ENCODE results near the gene LYPD6. TPM values are rescaled to one million over a fixed set of nuclear protein-coding genes. Genes with fewer than 3 reads are reported as not detected.

Gene LYPD6
- total RNA-seq, 3 donors from 2014 or later = 0.16 to 17.7 (median 3.9) TPM

GRCh38 chr2:149463328-149464002 lies 133.1 kb downstream of the LYPD6 start:
- no peak for DNase-seq (ENCODE audit: low spot score in 2 of 2)
- H3K36me3 ChIP-seq = no peaks in the 10 kb centered on the region
- H3K27me3 ChIP-seq = no peaks in the 10 kb centered on the region
- intact Hi-C loops (cut with DNase I; ENCODE audit: low total_unique reads) = no loop called here
- TF ChIP-seq POLR2A (IDR thresholded peaks at IDR 0.05) = no peak
- TF ChIP-seq CTCF (IDR thresholded peaks at IDR 0.05) = no peak
- TF ChIP-seq POLR2AphosphoS5 (IDR thresholded peaks at IDR 0.05) = no peak
- H3K27ac ChIP-seq = no peak overlapping the region
- H3K4me1 ChIP-seq = no peaks in the 10 kb centered on the region
- H3K9me3 ChIP-seq = peaks cover 0 to 4% of the 10 kb centered on the region in 2 donors
- H3K4me3 ChIP-seq = no peak overlapping the region

- H3K27ac ChIP-seq = no peak overlapping the region
- intact Hi-C loops (cut with DNase I; ENCODE audit: low total_unique reads) = no loop called here
- H3K27me3 ChIP-seq = no peaks in the 10 kb centered on the region
- no peaks in the 10 kb centered on the region for H3K36me3 ChIP-seq
- no peaks in the 10 kb centered on the region for H3K4me1 ChIP-seq
- TF ChIP-seq CTCF (IDR thresholded peaks at IDR 0.05) (no peak), POLR2A (IDR thresholded peaks at IDR 0.05) (no peak), POLR2AphosphoS5 (IDR thresholded peaks at IDR 0.05) (no peak)
- no peak overlapping the region for H3K4me3 ChIP-seq
- DNase-seq (ENCODE audit: low spot score in 2 of 2) = no peak
- H3K9me3 ChIP-seq = no peaks in the 10 kb centered on the region
Measured at GRCh38 chr2:149464396-149464795, 134.0 kb downstream of the LYPD6 start.

GRCh38 chr2:149465873-149466272 lies 135.5 kb downstream of the LYPD6 start:
- no peak for TF ChIP-seq CTCF (IDR thresholded peaks at IDR 0.05)
- TF ChIP-seq POLR2AphosphoS5 (IDR thresholded peaks at IDR 0.05) = no peak
- TF ChIP-seq POLR2A (IDR thresholded peaks at IDR 0.05) = no peak
- no peaks in the 10 kb centered on the region for H3K27me3 ChIP-seq
- H3K36me3 ChIP-seq = no peaks in the 10 kb centered on the region
- no peak overlapping the region for H3K27ac ChIP-seq
- H3K4me1 ChIP-seq = no peaks in the 10 kb centered on the region
- DNase-seq (ENCODE audit: low spot score in 2 of 2) = no peak
- H3K4me3 ChIP-seq = no peak overlapping the region
- H3K9me3 ChIP-seq = no peaks in the 10 kb centered on the region
- intact Hi-C loops (cut with DNase I; ENCODE audit: low total_unique reads) = no loop called here

GRCh38 chr2:149466635-149467034 lies 136.2 kb downstream of the LYPD6 start:
- no peak for TF ChIP-seq CTCF (IDR thresholded peaks at IDR 0.05)
- no peak for TF ChIP-seq POLR2AphosphoS5 (IDR thresholded peaks at IDR 0.05)
- no peak for TF ChIP-seq POLR2A (IDR thresholded peaks at IDR 0.05)
- intact Hi-C loops (cut with DNase I; ENCODE audit: low total_unique reads) = no loop called here
- no peaks in the 10 kb centered on the region for H3K4me1 ChIP-seq
- no peak overlapping the region for H3K27ac ChIP-seq
- no peaks in the 10 kb centered on the region for H3K9me3 ChIP-seq
- no peaks in the 10 kb centered on the region for H3K27me3 ChIP-seq
- DNase-seq (ENCODE audit: low spot score in 2 of 2) = no peak
- no peak overlapping the region for H3K4me3 ChIP-seq
- H3K36me3 ChIP-seq = no peaks in the 10 kb centered on the region

- no peaks in the 10 kb centered on the region for H3K27me3 ChIP-seq
- TF ChIP-seq CTCF (IDR thresholded peaks at IDR 0.05) (no peak), POLR2AphosphoS5 (IDR thresholded peaks at IDR 0.05) (no peak), POLR2A (IDR thresholded peaks at IDR 0.05) (no peak)
- H3K4me1 ChIP-seq = no peaks in the 10 kb centered on the region
- H3K36me3 ChIP-seq = no peaks in the 10 kb centered on the region
- no peak overlapping the region for H3K27ac ChIP-seq
- DNase-seq (ENCODE audit: low spot score in 2 of 2) = no peak
- H3K9me3 ChIP-seq = no peaks in the 10 kb centered on the region
- intact Hi-C loops (cut with DNase I; ENCODE audit: low total_unique reads) = no loop called here
- H3K4me3 ChIP-seq = no peak overlapping the region
Measured at GRCh38 chr2:149467436-149467835, 137.0 kb downstream of the LYPD6 start.
